IPS DF 6.9 (cell line): ENCODE measurements around the gene MRGPRE.
"Not testable (repeated sequence)": the region's sequence is repeated elsewhere in the genome, so short reads cannot be mapped to it uniquely, and the experiment has no call there.

ENCODE experiments used
- DNase-seq: peaks from one replicate; pipeline ENCODE4 v3.0.0-alpha.2; 2013; ENCODE audit warnings: low read depth, low spot score
- H3K27ac ChIP-seq: one replicate; pipeline ENCODE4 v1.5.1; 2013; ENCODE audit warnings: low read length, control low read depth
- H3K27me3 ChIP-seq: 2 replicates; pipeline ENCODE4 v1.6.1; 2013; ENCODE audit warnings: mild to moderate bottlenecking, low read length; ENCODE audit not compliant: control insufficient read depth, insufficient read depth
- H3K36me3 ChIP-seq: 2 replicates; pipeline ENCODE4 v1.6.1; 2013; ENCODE audit warnings: low read length; ENCODE audit not compliant: control insufficient read depth, insufficient read depth
- H3K4me1 ChIP-seq: 2 replicates; pipeline ENCODE4 v1.6.1; 2013; ENCODE audit warnings: low read length; ENCODE audit not compliant: control insufficient read depth, insufficient read depth
- H3K4me3 ChIP-seq: 2 replicates; pipeline ENCODE4 v1.5.1; 2013; ENCODE audit warnings: mild to moderate bottlenecking, low read length
- H3K9me3 ChIP-seq: 2 replicates; pipeline ENCODE4 v1.6.1; 2013; ENCODE audit warnings: low read length, inconsistent platforms; ENCODE audit not compliant: control insufficient read depth, insufficient read depth
- WGBS: extraction: QIAGEN DNeasy Blood & Tissue Kit; methylation state at CpG from one replicate; pipeline ENCODE4 v1.1.7; 2013; ENCODE audit warnings: mixed read lengths, missing lambda C conversion rate; ENCODE audit not compliant: insufficient read length, insufficient coverage; 5-methylcytosine and 5-hydroxymethylcytosine counted together

Gene MRGPRE, protein sequence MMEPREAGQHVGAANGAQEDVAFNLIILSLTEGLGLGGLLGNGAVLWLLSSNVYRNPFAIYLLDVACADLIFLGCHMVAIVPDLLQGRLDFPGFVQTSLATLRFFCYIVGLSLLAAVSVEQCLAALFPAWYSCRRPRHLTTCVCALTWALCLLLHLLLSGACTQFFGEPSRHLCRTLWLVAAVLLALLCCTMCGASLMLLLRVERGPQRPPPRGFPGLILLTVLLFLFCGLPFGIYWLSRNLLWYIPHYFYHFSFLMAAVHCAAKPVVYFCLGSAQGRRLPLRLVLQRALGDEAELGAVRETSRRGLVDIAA

DNA sequence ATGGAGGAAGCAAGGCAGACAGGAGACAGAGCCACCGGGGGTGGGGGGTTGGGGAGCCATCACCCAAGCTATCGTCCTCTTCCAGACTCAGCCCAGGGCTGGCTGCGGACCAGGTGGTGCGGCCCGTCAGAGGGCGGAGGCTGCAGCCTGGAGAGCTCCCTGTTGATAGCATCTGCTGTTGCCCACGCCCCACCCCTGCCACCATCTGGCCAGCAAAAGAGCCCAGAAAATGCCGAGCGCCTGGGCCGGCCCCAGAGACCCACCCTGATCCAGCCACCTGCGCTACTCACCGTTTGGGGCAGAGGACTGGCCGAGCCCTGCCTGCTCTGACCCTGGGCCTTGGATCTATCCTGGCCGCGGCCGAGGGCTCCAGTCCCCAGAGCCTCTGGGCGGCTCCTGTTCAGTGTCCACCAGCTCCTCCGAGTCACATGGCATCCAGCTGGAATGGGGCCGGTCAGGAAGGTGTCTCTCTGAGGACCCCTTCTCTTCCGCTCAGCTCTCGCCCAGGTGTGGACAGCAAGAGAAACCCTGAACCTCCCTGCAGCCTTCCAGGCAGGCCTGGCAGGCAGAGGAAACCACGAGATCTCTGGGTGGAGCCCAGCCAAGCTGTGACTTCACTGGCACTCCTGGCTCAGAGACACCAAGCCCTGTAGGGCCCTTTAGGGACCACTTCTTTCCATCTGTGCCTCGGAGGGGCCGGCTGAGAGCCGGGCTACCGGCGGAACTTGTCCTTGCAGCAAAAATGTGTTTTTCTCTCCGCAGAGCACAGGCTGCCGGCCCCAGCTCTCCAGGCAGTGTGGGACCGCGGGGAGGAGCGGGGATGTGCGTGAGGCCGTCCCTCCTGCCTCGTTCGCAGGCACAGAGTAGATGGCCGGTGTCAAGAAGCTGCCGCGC lies at the start of gene MRGPRE:
TSS of gene MRGPRE (minus strand) at position 567 of the 894 bp plus-strand sequence. CDS start 3,618 bp downstream, outside the sequence.
- Histone ChIP-seq H3K9me3 (no peaks in the 10 kb centered on the region), H3K27ac (no peak within 1 kb of the TSS), H3K4me1 (no peaks in the 10 kb centered on the region; the same call in 1 of the 2 replicates), H3K36me3 (no peaks in the 10 kb centered on the region), H3K27me3 (no peaks in the 10 kb centered on the region), H3K4me3 (no peak within 1 kb of the TSS)
- no CpG with 5 or more reads among the region's 39 CpGs for WGBS
- no peak for DNase-seq

DNA sequence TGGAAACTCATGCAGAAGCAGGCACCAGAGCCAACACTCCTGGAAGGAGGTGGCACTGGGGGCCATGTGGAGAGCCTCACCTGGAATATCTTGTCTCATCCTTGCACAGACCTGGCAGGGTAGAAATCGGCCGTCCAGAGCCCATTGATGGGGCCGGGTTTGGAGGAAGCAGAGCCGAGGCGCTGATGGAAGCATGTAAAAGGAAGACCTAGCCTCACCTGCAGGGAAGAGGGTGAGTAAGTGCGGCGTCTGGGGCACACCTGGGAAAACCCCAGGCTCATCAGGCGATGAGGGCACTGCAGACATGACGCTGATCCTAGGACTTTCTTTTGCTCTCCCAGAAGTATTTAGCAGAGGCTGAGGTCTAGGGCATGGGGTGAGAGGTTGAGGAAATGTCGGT lies 48.9 kb upstream of the MRGPRE start:
- H3K27me3 ChIP-seq, DNase-seq, H3K4me3 ChIP-seq, H3K36me3 ChIP-seq, H3K9me3 ChIP-seq, H3K4me1 ChIP-seq, H3K27ac ChIP-seq: not testable (repeated sequence)
- WGBS = no CpG with 5 or more reads among the region's 10 CpGs

DNA sequence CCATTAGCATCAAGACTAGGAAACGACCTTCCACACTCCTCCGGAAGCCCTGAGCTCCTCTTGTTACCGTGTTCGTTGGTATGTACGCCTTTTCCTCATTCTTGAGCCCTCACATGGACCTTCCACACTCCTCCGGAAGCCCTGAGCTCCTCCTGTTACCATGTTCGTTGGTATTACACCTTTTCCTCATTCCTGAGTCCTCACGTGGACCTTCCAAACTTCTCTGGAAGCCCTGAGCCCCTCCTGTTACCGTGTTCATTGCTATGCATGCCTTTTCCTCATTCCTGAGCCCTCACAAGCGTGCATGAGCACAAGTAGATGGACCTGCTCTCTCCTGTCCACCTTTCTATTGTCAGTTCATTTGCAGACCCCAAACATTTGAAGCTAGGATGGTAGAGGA lies 48.4 kb upstream of the MRGPRE start:
- not testable (repeated sequence) for H3K27ac ChIP-seq, H3K27me3 ChIP-seq, H3K4me3 ChIP-seq, H3K9me3 ChIP-seq, H3K36me3 ChIP-seq, H3K4me1 ChIP-seq, DNase-seq
- WGBS = no CpG with 5 or more reads among the region's 10 CpGs

DNA sequence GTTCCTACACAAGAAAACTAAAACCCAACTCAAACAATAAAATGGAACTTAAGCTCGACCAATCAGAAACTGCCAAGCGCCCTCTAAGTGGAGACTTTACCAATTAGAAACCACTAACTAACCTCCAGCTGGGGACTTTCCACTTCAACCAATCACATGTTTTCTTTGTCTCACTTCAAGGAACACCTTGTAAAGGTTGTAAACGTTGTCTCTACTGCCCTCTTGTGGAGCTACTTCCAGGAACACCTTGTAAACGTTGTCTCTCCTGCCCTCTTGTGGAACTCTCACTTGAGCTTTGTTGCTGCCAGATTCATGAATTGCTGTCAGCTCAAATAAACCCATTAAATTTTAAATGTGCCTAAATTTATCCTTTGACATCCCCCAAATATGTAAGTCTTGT lies 46.7 kb upstream of the MRGPRE start:
- H3K4me3 ChIP-seq, DNase-seq, H3K4me1 ChIP-seq, H3K27me3 ChIP-seq, H3K27ac ChIP-seq, H3K9me3 ChIP-seq, H3K36me3 ChIP-seq: not testable (repeated sequence)
- WGBS = no CpG with 5 or more reads among the region's 4 CpGs

DNA sequence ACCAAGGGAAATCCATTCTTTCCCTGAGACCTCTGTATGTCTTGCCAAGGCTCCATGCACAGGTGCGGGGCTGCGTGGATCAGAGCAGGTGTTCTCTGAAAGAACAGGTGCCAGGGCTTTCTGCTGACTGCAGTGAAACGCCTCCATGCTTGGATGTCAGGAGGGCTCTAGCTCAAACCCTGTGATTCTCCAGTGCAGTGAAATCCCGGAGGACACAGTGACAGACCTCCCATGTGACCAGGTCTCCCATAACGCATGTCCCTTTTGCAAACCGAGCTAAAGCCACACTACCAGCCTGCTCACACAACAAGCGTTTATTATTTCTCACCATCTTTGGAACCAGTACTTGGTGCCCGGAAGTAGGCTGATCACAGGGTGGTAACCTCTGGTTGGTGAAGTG lies 41.4 kb upstream of the MRGPRE start:
- H3K9me3 ChIP-seq, H3K27ac ChIP-seq, H3K4me3 ChIP-seq, H3K36me3 ChIP-seq, H3K27me3 ChIP-seq, H3K4me1 ChIP-seq, DNase-seq: not testable (repeated sequence)
- WGBS = no CpG with 5 or more reads among the region's 8 CpGs

DNA sequence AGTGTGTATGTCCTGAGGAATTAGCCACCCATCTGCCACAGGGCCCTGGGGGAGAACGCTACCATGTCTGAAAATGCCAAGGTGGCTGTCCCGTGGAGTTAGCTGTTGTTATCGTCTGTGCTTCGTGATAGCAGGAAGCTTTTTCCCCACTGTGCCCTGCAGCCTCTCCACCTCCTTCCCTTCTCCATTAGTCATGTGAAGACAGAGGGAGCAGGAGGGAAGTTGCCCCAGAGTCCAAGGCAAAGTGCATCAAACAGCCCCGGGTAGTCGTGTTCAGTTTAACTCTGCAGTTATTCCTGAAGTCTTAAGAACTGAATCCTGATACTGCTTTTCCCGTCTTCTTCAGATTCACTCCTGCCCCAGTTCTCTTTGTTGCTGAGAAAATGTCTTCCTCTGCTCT lies 30.3 kb upstream of the MRGPRE start:
- H3K27ac ChIP-seq, DNase-seq, H3K9me3 ChIP-seq, H3K4me1 ChIP-seq, H3K36me3 ChIP-seq, H3K4me3 ChIP-seq, H3K27me3 ChIP-seq: not testable (repeated sequence)
- no CpG with 5 or more reads among the region's 7 CpGs for WGBS

DNA sequence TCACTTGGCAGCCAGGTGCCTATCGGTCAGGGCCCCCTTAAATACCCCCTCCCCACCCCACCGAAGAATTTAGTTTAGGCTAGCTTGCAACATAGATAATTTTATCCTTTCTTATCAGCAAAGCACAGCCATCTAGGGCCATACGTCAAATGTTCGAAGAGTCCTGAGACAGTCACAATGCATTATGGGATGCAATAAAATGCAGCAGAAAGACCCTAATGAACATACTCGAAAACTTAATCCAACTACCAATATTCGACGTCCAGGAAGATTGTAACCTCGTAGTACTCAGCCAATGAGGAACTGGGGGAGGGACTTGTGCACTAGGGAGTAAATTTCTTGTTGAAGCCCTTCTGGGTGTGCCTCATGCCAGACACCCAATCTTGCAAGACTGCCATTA lies 29.6 kb upstream of the MRGPRE start:
- not testable (repeated sequence) for H3K27ac ChIP-seq, DNase-seq
- no CpG with 5 or more reads among the region's 8 CpGs for WGBS

DNA sequence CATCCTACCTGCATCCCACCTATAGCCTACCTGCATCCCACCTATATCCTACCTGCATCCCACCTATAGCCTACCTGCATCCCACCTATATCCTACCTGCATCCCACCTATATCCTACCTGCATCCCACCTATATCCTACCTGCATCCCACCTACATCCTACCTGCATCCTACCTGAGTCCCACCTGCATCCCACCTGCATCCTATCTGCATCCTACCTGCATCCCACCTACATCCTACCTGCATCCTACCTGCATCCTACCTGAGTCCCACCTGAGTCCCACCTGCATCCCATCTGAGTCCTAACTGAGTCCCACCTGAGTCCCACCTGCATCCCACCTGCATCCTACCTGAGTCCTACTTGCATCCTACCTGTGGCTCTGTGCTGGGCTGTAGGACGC lies 25.3 kb upstream of the MRGPRE start:
- not testable (repeated sequence) for DNase-seq, H3K4me3 ChIP-seq, H3K27ac ChIP-seq, H3K36me3 ChIP-seq, H3K9me3 ChIP-seq, H3K4me1 ChIP-seq, H3K27me3 ChIP-seq
- whole genome bisulfite sequencing = no CpG with 5 or more reads among the region's 1 CpG

More for the DNA sequence above, 29.6 kb upstream of the MRGPRE start:
- H3K27me3 ChIP-seq, H3K36me3 ChIP-seq, H3K4me1 ChIP-seq, H3K9me3 ChIP-seq, H3K4me3 ChIP-seq: not testable (repeated sequence)

DNA sequence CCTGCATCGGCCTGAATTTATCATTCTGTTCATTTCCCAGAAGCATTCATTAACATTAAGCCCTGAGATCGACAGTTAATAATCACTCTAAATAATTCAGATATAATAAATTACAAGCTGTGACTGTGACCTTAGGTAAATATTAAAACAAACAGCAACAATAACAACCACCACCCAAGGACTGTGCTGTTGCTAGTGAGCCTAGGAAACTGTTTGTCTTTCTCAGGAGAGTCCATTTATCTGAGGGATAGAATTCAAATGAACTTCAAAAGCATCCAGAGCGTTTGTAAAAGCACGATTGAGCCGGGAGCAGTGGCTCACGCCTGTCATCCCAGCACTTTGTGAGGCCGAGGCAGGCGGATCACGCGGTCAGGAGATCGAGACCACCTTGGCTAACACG lies 23.0 kb upstream of the MRGPRE start:
- not testable (repeated sequence) for H3K9me3 ChIP-seq, DNase-seq, H3K4me1 ChIP-seq, H3K27ac ChIP-seq, H3K36me3 ChIP-seq, H3K4me3 ChIP-seq, H3K27me3 ChIP-seq
- no CpG with 5 or more reads among the region's 12 CpGs for WGBS

DNA sequence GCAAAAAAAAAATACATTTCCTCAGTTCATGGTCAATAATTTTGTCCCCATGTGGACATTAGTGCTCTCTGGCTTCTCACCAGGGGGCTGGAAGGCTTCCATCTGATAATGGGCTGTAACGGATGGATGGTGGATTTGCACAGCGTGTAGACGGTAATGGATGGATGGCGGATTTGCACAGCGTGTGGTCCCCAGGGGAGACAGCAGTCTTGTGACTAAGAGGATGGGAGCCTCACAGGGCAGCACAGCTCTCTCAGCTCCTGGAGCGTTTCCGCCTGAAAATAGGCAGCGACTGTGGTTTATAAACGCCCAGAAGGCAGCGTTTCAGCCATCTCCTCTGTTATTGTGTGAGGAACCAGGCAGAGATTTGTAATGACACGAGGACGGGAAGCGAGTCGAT lies 22.6 kb upstream of the MRGPRE start:
- H3K4me1 ChIP-seq, DNase-seq, H3K9me3 ChIP-seq, H3K36me3 ChIP-seq, H3K27ac ChIP-seq, H3K4me3 ChIP-seq, H3K27me3 ChIP-seq: not testable (repeated sequence)
- no CpG with 5 or more reads among the region's 14 CpGs for WGBS
